ENCODE data around the gene CACNA1A. TPM values are rescaled to one million over a fixed set of nuclear protein-coding genes. Genes with fewer than 3 reads are reported as not detected.

Gene CACNA1A
- total RNA-seq, 1 donor from 2014 or later, result 0.44 TPM

DNA sequence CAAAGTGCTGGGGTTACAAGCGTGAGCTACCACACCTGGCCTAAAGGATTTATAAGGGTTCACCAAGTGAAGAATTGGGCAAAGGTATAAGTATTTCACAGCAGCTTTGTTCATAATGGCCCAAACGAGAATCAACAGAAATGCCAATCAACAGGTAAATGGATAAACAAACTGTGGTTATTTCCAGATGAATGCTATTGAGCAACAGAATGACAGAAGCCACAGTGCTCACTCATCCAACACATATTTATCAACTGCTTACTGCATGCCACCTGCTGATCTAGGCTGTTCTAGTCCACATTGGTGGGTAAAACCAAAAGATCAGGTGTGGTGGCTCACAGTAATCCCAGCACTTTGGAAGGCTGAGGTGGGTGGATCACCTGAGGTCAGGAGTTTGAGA lies 27.7 kb downstream of the CACNA1A start:
- intact Hi-C loops (cut with micrococcal nuclease), result no loop called here
- no peak for DNase-seq
- H3K4me3 ChIP-seq, result no peak overlapping the region
- TF ChIP-seq CTCF (IDR thresholded peaks at IDR 0.05; ENCODE audit: borderline replicate concordance), result no peak
- no peaks in the 10 kb centered on the region for H3K36me3 ChIP-seq
- peaks cover 18% of the 10 kb centered on the region for H3K27me3 ChIP-seq (ENCODE audit: low read depth)
- no peaks in the 10 kb centered on the region for H3K4me1 ChIP-seq
- no peak overlapping the region for H3K27ac ChIP-seq (replicated peaks)
- peaks cover 41% of the 10 kb centered on the region for H3K9me3 ChIP-seq (replicated peaks)

DNA sequence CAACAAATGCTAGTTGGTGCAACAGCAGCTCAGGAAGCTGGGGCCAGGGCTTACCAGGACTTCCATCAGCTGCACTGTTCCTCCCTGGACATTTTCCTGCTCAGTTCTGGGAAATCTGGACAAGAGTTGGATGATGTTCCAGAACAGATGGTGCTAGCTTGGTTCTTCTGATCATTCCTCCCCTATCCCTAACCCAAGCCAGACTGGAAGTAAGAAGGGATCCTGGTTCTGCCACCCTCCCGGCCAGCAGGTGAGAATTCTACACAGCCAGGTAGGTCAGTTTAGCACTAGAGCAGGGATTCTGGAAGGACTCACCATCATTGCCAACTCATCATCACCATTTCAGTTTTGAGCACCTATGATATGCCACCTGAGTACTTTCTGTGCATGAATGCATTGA lies 30.2 kb downstream of the CACNA1A start:
- TF ChIP-seq CTCF (IDR thresholded peaks at IDR 0.05; ENCODE audit: borderline replicate concordance), result no peak
- H3K27ac ChIP-seq (replicated peaks), result no peak overlapping the region
- no peak overlapping the region for H3K4me3 ChIP-seq
- H3K4me1 ChIP-seq, result no peaks in the 10 kb centered on the region
- H3K36me3 ChIP-seq, result no peaks in the 10 kb centered on the region
- DNase-seq, result no peak
- peaks cover 27% of the 10 kb centered on the region for H3K27me3 ChIP-seq (ENCODE audit: low read depth)
- H3K9me3 ChIP-seq (replicated peaks), result peaks cover 40% of the 10 kb centered on the region
- intact Hi-C loops (cut with micrococcal nuclease), result no loop called here

GRCh38 chr19:13475044-13475443 lies 31.2 kb downstream of the CACNA1A start:
- no peak overlapping the region for H3K27ac ChIP-seq (replicated peaks)
- no peak for DNase-seq
- no peak for TF ChIP-seq CTCF (IDR thresholded peaks at IDR 0.05; ENCODE audit: borderline replicate concordance)
- H3K9me3 ChIP-seq (replicated peaks), result peaks cover 40% of the 10 kb centered on the region
- peaks cover 28% of the 10 kb centered on the region for H3K27me3 ChIP-seq (ENCODE audit: low read depth)
- H3K36me3 ChIP-seq, result no peaks in the 10 kb centered on the region
- H3K4me1 ChIP-seq, result no peaks in the 10 kb centered on the region
- intact Hi-C loops (cut with micrococcal nuclease), result no loop called here
- H3K4me3 ChIP-seq, result no peak overlapping the region

DNA sequence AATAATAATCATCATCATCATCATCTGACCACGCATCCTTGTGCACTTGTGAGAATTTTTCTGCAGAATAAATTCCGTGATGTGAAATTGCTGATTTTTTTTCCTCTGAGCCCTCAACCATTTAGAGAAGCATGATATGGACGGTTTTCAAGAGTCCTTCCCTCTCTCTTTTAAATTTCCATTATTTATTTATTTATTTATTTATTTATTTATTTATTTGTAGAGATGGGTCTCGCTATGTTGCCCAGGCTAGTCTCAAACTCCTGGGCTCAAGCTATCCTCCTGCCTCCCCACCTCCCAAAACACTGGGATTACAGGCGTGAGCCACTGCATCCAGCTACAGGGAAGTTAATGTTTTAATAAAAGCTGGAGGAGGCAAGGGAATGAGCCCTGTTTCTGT lies 39.6 kb downstream of the CACNA1A start:
- Histone ChIP-seq H3K27ac (replicated peaks) (no peak overlapping the region), H3K27me3 (ENCODE audit: low read depth) (peaks cover 34% of the 10 kb centered on the region), H3K36me3 (no peaks in the 10 kb centered on the region), H3K4me1 (no peaks in the 10 kb centered on the region), H3K4me3 (no peak overlapping the region), H3K9me3 (replicated peaks) (no peaks in the 10 kb centered on the region)
- intact Hi-C loops (cut with micrococcal nuclease), result no loop called here
- no peak for DNase-seq
- TF ChIP-seq CTCF (IDR thresholded peaks at IDR 0.05; ENCODE audit: borderline replicate concordance), result no peak

GRCh38 chr19:13463296-13463695 lies 43.0 kb downstream of the CACNA1A start:
- Histone ChIP-seq H3K36me3 (no peaks in the 10 kb centered on the region), H3K4me1 (no peaks in the 10 kb centered on the region), H3K27me3 (ENCODE audit: low read depth) (peaks cover 34% of the 10 kb centered on the region), H3K27ac (replicated peaks) (no peak overlapping the region), H3K4me3 (no peak overlapping the region), H3K9me3 (replicated peaks) (no peaks in the 10 kb centered on the region)
- no peak for TF ChIP-seq CTCF (IDR thresholded peaks at IDR 0.05; ENCODE audit: borderline replicate concordance)
- intact Hi-C loops (cut with micrococcal nuclease), result no loop called here
- DNase-seq, result no peak

- Histone ChIP-seq H3K27me3 (ENCODE audit: low read depth) (peaks cover 41% of the 10 kb centered on the region), H3K9me3 (replicated peaks) (no peaks in the 10 kb centered on the region), H3K4me1 (no peaks in the 10 kb centered on the region), H3K36me3 (no peaks in the 10 kb centered on the region), H3K4me3 (no peak overlapping the region), H3K27ac (replicated peaks) (no peak overlapping the region)
- intact Hi-C loops (cut with micrococcal nuclease), result no loop called here
- no peak for TF ChIP-seq CTCF (IDR thresholded peaks at IDR 0.05; ENCODE audit: borderline replicate concordance)
- no peak for DNase-seq
These were observed 44.7 kb downstream of the CACNA1A start for GRCh38 chr19:13461536-13461935.

Data from left ventricle myocardium inferior (tissue), 1 donor.